Activated CD8-positive, alpha-beta memory T cell treated with anti-CD3 and anti-CD28 coated beads, Interleukin-2, amount 50 U/mL, for 24 hours (primary cell): ENCODE results near the gene DPYSL3.

ENCODE experiments used
- DNase-seq: peaks from one replicate; pipeline ENCODE4 v3.0.0-alpha.2; 2020; ENCODE audit errors: extremely low read depth

Gene DPYSL3

DNA sequence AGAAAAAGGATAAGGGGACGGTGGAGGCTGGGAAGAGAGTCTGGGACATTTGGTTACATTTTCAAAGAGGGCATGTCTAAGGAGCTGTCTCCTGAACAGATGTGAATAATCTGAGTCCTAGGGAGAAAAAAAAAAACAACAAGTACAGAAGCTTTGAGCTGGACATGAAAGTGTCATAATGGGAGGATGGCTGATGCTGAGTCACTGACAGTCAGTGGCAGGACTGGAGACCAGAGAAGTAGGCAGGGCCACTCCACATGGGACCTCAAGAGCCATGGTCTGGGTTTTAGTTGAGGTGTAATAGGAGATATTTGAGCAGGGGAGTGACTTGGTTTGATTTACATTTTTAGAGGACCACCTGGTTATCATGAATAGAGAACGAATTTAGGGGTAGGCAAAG is 70.6 kb downstream of the DPYSL3 start:
- no peak for DNase-seq

DNA sequence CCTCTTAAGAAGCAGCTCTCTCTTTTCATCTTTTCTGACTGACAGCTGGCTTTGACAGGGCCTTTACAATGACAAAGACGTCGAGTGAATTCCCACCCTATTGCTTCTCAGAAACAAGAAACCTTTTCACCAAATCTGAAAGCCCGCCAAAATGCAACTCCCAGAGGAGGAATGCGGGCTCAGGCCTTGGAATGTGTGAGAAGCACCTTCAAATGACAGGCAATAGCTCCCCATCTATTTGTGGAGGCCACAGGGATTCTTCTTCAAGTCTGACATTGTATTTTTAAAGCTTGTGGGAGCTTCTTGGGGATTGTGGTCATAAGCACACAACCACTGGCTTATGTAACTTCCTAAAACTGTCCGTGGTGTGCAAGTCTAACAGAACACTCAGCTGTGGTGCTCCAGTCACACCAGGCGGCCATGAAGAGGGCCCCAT is 72.7 kb downstream of the DPYSL3 start:
- no peak for DNase-seq

DNA sequence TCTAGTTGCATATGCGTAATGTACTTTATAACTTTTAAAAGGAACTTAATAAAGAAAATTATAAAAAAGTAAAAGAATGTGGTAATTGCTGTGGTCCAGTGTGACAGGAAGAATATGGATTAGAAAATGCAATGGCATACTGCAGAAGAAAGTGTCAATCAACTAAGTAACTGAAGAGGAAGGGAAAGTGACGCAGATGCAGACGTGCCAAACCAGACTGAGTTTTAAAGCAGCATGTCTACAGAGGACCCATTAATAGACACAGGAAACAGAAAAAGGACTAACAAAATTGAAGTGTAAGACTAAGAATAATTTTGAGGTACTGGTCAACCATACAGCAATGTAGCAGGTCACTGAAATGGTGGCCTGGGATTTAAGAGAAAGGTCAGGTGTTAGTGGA is 73.3 kb downstream of the DPYSL3 start:
- DNase-seq, result no peak

DNA sequence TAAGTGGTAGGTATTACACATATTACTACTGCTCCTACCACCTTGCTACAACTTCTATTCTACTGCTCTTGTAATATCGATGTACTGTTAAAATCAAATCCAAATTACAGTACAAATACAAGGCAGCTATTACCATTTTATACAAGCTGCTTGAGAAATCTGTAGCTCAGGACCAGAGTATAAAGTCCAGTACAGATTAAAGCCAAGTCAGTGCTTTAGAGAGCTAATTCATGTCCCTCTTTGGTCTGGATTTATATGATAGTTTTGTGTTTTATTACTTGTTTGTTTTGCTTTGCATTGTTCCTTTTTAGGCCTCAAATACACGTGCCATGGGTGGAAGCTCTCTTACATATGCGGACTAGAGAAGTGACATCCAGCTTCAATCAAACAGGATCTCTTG is 75.8 kb downstream of the DPYSL3 start:
- no peak for DNase-seq

DNA sequence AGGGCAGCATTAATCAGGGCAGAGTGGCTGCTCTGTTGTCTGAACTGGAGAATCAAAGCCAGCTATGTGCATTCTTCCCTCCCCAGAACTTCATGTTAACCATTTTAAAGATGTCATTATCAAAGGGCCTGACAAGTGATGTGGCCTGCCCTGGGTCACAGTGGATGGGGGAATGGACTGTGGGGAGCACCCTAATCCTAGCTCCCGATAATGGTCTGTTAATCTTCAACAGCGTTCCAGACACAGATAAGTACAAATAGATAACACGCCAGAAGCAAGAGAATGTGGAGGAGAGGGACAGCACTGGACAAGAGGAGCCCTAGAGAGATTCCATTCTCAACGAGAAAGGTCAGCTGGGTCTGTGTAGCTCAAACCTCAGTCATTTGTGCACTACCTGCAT is 77.5 kb downstream of the DPYSL3 start:
- no peak for DNase-seq

DNA sequence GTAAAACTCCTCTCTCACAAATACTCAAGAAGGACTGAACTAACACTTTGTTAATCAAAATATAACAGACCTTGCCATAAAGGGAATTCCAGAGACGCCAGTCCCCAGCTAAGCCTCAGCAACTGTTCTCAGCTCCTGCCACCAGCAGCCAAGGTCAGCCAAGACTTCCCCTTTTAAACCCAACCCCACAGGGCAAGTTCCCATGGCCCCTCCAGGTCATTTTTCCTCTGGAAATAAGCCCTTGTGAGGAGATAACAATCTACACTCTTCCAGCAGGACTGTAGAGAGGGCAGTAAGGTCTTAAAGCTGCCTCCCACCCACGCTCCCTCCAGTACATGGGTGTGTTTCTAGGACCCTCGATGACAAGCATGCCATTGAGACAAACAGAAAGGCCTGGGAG is 78.3 kb downstream of the DPYSL3 start:
- DNase-seq, result no peak

DNA sequence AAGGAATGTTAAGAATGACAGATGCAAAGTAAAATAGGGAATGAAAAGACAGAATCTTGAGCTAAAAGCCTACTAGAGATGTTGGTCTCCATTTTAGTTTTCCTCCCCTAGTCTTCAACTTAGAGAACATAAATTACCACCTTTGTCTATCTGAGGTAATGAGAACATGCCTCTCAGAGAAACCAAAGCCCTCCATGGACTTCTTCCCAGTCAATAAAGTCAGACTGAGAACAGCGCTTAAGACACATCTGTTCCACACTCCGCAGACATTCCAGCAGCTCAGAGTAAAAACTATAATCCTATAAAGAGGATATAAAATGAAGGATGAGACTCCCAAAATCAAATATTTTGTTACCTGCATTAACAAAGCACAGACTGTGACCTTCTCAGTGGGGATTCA is 79.2 kb downstream of the DPYSL3 start:
- DNase-seq, result no peak

DNA sequence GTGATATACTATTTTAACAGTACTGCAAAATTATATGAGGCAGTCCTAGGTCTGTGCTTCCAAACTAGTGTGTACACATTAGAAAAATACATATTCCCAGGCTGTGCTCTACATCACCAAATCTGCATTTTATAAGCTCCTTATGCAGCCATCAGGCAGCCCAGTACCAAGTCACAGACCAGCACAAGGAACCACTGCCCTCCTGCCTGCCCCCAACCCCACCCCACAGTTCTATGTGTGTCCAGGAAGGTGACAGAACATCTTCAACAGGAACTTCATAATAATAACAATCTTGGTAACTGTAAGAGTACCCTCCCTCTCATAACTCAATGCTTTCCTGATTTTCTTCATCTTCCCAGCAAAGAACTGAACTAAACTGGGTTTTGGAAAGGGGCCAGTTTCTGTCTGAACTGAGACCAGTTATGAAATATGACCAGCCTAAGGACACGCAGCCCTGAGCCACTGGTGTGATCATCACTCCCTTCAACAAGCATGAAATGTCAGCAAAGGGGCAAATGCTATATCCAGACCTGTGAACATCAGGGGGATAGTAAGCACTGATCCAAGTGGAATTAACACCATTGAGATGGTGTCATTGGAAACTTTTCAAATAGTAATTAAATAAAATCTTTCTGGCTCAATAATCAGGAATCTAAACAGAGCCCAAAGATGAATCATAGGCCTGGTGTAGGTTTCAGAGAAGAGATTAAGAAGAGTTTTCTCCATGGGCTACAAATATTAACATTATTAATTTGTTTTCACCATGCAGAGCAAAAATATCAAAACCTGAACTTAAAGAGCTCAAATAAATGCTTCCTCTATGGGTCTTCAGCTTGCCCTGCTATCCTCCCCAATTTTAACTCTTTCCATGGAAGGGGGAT is 82.1 kb downstream of the DPYSL3 start:
- no peak for DNase-seq

DNA sequence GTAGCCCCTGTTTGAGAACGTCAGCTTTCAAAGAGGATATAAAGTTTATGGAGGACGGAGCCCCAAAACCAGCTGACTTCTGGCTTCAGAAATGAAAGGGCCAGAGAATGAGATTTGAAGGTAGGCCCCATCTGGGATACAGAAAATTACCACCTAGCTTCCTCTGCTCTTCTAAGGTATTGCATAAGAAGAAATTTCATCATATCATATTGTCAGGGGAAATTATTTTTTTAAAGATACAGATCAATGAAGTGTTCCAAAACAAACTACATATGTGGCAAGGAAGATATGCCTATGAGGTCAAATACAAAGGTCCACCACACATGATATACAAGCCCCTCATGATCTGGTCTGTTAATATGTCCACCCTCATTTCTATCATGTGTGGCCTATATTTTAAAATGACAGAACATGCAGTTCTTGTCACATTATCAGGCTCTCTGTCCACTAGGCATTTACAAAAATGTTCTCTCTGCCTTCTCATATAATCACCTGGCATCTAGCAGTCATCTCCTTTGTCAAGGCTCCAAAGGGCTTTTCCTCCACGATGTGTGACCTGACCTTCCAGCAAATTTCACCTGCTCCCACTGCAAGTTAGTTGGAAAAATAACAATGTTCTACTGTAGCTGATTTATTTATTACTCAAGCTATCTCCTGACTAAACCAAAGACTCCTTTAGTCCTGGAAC is 83.1 kb downstream of the DPYSL3 start:
- DNase-seq, result no peak

DNA sequence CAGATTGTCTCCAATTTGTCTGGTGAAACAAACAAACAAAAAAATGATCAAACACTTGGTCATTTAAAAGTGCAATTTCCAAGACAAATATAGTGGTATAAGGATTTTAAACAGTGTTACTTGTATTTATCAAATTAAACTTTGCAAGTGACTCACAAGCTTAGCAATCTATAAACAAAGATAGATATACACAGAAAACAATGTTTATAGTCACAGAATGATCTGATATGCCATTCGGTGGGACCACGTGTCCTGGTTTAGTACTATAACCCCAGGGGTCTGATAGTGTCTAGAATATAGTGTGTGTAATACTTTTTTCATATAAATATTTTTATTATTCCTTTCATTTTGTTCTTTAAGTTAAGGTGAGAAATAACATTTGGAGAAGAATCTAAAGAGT is 91.3 kb downstream of the DPYSL3 start:
- no peak for DNase-seq

DNA sequence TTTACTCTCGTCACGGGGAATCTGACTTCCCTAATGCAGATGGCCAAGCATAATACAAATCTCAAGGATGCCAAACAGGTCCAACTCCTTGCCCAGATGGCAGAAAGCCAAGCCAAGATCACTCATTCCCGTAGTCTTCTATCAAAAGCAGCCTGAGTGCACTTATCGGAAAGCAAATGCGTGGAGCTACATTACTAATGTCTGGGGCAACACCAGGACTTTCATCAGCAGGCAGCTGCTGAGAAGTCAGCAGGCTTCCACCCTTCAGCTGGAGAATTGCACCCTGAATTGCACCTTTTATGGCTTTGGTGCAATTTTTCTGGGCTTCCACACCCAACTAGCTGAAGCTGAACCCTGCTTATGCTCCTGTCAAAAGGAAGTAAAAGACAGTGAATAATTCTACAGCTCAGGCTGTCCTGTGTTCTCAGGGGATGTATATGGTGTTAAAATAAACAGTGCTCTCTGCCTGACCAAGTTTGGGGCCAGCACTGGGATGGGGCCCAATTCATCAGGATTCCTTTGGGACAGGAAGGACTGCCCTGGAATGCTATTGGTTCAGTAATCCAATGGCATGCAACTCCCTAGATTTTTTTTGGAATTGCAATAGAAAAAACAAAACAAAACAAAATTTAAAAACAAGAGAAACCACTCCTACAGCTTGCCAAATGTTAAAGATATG is 92.6 kb downstream of the DPYSL3 start:
- DNase-seq, result no peak

DNA sequence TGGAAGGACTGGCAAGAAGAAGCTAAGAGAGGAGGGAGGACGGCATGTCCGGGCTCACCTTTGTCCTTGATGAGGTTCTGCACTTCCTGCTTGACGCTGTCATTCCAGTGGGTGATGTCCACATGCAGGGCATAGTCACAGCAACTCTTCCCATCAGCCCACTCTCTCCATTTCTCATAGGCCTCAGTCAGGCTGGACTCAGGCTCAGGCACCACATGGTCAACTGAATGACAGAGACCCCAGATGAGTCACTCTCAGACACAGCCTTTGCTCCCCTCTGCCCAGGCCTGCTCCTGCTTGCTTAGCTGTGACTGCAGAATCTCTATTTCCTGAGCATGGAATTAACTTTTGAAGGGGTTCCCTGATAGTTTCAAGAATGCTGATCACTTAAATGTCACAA is 94.2 kb downstream of the DPYSL3 start:
- no peak for DNase-seq

DNA sequence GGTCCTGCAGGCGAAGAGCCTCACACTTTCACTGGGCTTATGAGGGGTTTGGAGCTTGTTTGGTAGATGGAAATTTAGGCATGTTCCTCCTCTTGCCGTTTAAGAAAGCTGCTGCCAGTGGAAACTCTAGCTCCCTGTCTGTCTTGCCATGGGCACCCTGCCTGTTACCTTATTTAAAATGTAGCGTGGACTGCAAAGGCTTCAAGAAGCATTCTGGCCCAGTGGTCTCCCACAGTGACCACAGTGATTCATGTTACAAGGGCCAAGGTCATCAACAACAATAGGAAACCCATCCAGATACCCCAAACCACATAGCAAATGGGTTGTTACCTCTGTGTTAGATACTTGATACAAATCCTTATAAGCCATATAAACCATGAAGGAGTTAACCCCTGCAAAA is 96.6 kb downstream of the DPYSL3 start:
- no peak for DNase-seq

DNA sequence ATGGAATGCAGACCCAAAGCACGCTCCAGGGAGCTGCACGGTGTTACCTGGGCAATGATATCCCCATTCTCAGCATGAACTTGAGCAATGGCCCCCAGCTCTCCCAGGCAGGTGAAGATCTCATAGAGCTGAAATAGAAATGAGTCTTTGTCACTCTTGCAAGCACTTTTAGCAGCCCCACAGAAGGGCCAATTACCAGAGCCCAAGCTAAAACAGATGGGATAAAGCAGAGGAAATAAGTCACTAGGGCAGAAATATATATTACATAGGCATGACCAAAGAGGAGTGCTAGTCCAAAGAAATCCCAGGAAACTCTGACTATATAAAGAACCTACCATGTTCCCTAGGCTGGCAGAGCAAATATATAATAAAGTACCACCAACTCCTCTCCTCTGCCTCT is 97.3 kb downstream of the DPYSL3 start:
- no peak for DNase-seq

DNA sequence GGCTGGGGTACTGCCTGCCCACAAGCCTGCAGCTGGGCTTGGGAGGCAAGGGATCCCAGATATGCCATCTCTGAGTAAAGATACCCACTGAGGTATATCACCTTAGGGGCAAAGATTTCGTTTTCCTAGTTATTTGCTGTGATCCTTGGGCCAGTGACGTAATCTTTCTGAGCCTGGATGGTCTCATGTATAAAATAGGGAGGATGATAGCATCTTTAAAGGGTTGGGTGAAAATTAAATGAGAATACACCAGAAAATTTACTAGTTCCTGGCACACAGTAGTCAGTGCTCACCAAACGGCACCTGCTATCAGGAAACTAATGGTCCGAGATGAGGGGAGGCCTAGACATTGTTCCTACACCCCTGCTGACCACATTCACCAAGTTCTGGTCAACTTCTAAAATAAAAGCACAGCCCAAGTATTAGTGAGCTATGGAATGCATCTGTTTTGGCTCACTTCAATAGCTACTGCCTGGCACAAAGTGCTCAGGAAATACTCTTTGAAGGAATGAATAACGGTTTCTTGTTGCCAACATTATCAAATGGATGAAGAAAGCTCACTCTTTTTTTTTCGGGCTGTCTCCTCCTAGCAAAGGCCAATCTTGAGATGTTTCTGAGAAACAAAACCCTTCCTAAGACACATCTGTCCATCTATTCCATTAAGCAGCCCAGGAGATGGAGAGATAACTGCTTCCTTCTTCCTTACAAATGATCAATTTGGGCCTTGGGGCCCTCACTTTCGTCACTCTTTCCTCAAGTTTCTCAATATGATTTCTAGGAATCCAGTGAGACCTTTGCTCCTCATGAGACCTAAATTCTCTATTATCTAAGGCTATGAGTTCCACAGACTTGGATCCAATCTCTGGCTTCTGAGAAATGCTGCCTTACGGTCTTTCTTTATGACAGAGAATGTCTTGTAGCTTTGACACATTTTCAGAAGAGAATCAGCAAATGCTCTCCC is 98.2 kb downstream of the DPYSL3 start:
- DNase-seq, result no peak

DNA sequence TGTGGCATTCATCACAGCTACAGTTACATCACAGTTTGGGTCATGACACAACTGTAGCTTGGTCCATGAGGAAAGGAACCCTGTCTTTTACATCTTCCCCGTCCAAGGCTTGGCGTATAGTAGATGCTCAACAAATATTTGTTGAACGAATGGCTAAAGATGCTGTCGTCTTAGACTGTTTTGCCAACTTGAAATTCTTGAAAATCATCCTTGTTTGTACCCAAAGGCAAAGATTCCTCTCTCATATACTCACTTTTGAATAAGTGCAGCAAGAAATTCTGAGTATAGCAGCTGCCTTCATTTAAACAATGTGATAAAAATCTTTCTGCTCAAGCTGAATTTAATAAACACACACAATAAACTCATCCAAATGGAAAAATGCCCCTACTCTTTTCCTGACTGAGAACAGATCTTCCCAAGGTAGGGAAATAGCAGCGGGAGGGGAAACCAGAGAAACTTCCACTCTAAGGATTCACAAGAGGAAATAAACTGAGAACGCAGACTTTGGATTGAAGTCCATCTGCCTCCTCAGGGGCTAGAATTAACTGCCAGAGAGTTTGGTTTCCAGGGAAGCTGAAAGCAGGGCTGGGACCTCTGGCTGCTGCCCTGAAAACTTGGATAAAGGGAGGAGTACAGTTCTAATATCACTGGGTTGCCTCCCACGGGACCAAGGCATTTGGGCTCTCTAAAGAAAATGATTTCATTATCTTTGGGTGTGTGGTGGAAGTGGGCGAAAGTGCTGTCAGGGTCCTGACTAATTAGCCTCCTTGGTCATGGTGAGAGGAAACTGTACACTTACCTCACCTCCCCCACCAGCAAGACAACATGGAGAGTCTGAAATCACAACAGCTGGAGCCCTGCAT is 99.1 kb downstream of the DPYSL3 start:
- no peak for DNase-seq

DNA sequence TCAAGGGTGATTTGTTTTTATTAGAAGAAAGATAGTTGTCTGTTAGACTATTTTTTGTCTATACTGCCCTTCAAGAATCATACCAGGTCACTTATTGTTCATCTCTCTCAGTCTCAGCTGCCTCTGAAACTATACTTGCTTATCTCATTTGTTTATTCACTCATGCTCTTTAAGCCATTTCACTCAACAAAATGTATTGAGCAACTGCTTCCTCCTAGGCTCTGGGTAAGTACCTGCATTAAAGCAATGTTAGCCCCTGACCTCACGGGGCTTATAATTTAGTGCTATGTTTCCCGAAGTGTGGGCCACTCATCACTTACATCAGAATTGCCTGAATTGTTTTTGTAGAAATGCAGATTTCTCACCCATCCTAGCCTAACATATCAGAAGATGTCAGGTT is 100.9 kb downstream of the DPYSL3 start:
- no peak for DNase-seq

DNA sequence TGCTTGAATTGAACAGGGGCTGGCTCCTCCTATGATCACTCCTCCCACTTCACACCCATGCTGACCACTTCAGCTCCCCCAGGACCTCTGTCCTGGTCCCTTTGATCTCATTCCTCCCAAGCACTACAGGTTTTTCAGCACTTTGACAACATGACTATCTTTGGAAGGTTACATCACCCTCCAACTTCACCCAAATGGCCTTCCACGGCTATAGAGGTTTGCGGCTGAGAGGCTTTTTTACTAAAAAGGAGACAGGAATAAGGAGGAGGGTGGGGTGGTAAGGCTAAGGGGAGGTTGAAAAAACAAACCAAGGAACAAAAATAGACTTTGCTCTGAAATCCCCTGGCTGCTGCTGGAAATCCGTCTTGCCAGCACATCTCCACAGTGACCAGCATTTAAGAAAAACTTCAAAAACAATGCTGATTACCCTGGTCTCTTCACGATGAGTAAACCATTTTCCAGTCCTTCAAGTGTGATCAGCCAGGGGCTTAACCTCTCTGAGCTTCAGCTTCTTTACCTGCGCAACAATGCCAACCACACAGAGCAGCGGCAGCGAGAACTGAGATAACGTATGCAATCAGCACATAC is 102.7 kb downstream of the DPYSL3 start:
- no peak for DNase-seq

DNA sequence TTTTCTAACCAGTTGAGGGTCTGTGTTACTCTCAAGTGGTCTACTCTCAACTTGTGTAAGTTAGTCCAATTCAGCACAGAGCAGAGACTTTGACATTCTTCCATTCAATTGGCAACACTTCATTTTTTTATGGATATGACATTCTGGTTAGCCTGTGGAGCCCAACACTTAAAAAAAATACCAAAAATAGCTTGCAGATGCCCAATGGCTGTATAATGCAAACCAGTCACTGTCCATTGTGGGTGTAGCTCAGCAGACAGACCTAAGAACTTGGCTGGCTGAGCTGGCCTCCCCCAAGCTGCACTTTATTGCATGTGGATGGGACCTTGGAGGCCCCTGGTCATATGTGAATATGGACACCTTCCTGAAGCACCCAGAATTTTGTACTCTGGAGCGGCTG is 103.2 kb downstream of the DPYSL3 start:
- DNase-seq, result no peak

DNA sequence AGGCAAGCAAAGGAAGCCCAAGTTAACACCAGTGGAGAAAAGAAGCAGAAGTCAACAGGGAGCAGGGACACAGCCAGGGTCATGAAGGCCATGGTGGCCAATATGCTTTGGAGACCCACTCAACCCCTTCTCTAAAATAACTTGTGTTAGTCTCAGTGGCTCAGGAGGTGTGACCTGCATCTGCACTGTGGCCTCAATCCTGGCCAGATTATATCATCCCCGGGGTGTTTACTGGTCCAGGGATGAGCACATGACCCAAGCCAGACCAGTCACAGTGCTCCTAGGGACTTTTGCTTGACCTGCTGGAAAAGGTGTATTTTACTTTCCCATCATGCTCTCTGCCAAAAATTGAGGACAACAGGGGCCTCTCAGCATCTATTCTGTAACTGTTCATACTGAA is 105.2 kb downstream of the DPYSL3 start:
- no peak for DNase-seq
